HG02623 (cell line): ENCODE measurements around the gene HTR6.

Source experiments
- ATAC-seq: cut with Tn5 transposase; IDR thresholded peaks from one replicate; pipeline ENCODE4 v1.9.1; 2021; ENCODE audit warnings: moderate library complexity; ENCODE audit not compliant: unreplicated experiment

HTR6 gene

DNA sequence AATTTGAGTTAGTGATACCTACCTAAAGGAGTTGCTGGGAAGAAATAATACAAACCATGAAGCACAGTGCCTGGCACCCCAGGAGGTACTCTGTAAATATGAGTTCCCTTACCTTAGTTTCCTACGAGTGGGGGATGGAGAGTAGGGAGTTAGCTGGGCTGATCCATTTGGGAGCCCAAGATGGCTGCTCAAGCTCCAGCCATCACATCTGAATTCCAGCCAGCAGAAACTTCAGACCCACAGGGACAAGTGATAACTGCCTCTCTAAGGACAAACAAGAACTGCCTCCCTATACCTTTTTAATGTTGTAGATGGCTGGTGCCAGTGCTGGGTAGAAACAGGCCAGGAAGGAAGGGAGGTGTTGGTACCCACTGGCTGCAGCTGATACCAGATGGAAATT lies 22.7 kb downstream of the HTR6 start:
- ATAC-seq: no peak

- ATAC-seq: no peak
Measured at GRCh38 chr1:19688041-19688842, 23.6 kb downstream of the HTR6 start.

DNA sequence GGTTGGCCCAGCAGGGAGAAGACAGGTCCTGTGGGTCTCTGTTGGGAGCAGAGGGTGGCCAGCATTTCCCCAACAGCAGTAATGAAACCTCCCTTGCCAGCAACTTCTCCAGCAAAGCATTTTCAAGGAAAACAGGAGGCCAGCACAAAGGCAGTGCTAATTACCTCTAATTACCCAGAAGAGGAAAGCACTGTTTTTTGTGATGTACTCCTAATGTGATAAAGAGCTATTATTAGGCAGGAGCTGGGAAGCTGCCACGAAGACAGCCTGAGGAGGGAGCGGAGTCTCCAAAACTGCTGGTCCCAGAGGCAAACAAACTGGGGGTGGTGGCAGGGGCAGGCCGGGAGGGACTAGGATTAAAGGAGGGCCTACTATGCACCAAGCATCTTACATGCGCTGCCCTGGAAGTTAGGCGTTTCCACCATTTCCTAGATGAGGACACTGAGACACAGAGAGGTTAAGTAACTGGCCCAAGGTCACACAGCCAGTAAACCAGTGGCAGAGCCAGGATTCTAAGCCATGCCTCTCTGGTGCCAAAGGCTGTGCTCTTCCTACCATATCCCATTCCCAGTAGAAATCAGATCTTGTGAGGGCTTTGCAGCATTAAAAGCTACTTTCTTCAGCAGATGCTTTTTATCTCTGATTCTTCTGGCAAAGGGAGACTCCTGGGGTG lies 24.5 kb downstream of the HTR6 start:
- ATAC-seq: no peak

DNA sequence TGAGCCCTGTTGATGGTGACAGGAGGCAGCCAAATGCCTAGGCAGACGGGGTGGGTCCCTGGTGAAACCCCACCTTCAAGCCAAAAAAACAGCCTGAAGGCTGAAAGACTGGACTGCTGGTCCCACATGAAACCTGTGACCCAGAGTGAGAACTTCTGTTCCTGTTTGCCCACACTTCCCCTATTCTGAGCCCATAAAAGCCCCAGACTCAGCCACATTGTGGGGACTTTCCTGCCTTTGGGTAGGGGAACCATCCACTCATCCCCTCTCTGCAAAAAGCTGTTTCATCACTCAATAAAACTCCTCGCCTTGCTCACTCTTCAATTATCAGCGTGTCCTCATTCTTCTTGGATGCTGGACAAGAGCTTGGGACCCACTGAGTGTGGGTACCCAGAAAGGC lies 25.2 kb downstream of the HTR6 start:
- ATAC-seq: no peak

DNA sequence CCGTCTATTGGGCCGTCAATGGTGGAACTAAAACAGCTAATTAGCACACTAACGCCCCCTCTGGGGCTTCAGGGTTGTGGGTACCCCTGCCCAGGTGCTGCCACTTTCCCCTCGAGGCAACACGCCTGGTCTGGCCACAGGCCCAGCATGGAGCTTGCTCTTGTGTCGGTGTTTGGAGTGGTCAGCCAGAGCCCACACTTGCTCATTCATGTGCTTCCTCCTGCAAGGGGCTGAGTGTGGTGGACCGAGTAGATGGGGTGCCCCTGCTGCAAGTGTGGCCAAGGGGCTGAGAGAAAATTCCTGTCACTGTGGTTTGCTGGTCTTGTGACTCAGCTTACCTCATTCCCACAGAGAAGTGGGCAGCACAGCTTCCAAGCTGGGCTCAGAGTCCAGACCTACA lies 25.7 kb downstream of the HTR6 start:
- ATAC-seq: no peak

DNA sequence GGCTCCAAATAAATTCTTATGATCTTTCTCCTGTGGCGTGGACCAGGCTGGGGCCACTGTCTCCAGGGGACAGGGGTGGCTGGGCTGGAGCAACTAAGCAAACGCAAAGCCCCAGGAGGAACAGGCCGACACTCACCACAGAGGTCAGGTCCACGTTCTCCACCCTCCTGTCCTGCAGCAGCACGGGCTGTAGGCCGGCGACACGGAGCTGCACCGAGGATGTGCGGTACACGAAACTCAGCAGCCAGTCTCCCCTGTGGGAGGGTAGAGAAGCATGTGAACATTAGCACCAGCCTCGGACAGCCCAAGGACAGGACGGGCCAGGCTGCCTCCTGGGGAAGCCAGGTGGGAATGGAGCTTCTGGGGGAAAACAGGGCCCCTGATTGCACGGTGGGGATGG lies 29.6 kb downstream of the HTR6 start:
- ATAC-seq: no peak

DNA sequence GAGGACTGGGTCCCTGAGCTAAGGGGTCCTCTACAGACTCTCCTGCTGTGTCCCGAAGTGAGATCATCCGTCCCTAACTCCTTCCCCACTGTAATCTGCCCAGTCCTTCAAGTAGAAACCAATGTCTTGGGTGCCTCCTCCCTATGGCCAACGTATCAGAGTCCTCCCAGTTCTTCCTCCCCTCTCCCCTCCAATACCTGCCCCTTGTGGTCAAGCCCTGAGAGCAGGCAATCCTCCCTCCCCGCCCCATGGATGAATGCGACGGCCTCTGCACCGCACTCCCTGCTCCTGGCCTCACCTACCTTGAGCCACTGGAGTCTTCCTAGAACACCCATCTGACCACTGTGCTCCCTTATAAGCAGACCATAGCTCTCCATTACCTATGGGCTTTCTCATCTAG lies 31.1 kb downstream of the HTR6 start:
- no peak for ATAC-seq

DNA sequence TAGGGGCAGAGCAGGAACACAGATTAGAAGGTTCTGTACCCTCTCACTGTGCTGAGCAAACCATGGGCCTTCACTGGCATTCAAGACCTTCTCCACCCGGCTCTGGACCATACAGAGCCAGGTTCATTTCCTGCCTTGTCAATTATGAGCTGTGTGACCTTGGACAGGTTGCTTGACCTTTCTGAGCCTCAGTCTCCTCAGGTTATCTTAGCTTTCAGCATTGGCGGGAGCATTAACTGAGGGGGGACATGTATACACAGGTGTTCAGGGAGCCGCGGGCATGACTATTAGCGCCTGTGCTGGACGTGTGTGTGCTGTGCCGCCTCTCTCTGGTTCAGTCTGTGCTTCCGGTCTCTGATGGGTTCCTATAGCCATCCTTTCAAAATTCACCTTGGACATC lies 32.1 kb downstream of the HTR6 start:
- no peak for ATAC-seq

- ATAC-seq: no peak
Measured at GRCh38 chr1:19698181-19698580, 33.5 kb downstream of the HTR6 start.

- ATAC-seq: no peak
Measured at GRCh38 chr1:19700079-19700777, 35.6 kb downstream of the HTR6 start.

DNA sequence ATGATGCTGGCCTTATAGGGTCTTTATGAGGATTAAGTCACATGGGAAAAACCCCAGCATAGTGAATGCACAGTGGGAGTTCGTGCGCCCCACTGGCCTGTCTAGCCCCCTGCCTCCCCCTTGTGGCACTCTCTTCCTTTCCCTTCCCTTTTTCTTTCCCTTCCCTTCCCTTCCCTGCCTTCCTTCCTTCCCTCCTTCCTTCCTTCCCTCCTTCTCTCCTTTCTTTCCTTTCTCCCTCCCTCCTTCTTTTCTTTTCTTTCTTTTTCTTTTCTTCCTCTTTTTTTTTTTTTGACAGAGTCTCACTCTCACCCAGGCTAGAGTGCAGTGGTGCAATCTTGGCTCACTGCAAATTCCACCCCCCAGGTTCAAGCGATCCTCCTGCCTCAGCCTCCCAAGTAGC lies 38.6 kb downstream of the HTR6 start:
- ATAC-seq: no peak

- ATAC-seq: no peak
Measured at GRCh38 chr1:19704247-19705113, 39.8 kb downstream of the HTR6 start.

DNA sequence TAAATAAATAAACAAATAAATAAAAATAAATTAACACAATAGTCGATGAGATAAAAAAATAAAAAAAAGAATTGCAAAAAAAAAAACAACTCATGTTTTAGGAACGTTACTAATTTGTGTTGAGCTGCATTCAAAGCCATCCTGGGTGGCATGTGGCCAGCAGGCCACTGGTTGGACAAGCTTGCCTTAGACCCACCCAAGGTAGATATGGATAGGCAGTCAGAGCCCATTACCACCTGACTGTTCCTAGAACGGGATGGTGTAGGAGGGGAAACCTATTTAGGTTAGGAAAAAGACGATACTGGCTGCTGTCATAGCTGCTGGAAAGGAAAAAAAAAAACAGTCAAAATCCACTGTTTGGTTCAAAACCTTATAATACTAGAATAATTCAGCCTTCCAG lies 40.8 kb downstream of the HTR6 start:
- ATAC-seq: no peak

- ATAC-seq: no peak
Measured at GRCh38 chr1:19706136-19706535, 41.5 kb downstream of the HTR6 start.

- no peak for ATAC-seq
Measured at GRCh38 chr1:19708567-19709110, 44.0 kb downstream of the HTR6 start.

DNA sequence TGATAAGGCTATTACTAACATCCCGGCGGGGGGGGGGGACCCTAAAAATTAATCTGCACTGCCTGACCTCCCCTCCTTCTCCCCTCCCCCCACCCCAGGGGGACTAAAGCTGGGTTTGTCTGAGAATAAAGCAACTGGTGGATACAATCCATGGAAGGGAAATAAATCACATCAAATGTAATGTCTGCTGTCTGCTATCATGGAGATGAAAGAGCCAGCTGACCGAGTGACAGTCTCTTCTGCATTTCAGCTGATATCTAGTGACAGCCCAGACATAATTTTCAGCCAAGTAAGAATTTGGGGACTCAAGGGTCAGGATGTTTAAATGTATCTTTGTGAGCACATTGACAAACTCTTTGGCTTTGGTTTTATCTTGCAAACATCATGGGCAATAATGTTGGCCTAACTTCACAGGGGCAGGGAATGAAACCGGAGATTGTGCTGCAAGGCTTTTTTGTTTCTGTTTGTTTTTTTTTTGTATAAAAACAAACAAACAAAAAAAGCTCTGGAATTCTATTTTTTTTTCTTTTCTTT lies 44.7 kb downstream of the HTR6 start:
- ATAC-seq: no peak

DNA sequence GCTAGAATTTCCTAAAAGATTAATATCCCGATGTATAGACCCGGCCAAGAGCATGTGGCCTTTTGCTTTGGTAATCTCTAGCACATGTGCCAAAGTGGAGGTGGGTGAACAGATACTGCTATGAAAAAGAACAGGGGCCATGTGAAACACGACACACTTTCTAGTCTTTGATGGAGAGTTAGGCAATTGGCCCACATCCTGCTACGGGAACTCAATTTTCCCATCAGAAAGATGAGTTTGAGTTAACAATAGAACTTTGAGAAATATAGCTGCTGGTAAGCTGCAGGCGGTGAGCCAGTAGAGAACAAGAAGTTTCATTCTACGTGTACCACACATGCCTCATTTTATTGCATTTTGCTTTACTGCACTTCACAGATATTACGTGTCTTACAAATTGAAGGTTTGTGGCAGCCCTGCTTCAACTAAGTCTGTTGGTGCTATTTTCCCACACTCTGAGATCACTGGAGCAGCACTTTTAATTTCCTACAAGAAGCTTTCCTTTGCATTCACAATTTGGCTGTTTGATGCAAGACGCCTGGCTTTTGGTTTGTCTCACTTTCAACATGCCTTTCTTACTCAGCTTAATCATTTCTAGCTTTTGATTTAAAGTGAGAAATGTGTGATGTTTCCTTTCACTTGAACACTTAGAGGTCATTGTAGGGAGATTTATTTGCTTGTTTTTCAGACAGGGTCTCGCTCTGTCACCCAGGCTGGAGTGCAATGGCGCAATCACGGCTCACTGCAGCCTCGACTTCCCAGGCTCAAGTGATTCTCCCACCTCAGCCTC lies 46.3 kb downstream of the HTR6 start:
- no peak for ATAC-seq

DNA sequence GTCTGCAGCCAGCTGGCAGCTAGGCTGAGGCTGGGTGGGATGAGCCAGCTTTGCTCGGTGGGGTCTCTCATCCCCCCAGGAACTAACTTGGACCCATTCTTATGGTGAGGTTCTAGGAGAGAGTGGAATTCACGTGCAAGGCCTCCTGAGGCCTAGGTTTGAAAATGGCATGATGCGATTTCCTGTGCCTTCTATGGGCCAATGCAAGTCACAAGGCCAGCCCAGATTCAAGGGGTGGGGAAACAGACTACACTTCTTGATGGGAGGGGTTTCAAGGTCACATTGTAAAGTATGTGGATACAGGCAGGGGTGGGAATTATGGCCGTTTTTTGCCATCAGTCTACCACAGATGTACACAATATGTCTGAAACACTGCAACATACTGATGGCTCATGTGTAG lies 48.3 kb downstream of the HTR6 start:
- ATAC-seq: no peak

DNA sequence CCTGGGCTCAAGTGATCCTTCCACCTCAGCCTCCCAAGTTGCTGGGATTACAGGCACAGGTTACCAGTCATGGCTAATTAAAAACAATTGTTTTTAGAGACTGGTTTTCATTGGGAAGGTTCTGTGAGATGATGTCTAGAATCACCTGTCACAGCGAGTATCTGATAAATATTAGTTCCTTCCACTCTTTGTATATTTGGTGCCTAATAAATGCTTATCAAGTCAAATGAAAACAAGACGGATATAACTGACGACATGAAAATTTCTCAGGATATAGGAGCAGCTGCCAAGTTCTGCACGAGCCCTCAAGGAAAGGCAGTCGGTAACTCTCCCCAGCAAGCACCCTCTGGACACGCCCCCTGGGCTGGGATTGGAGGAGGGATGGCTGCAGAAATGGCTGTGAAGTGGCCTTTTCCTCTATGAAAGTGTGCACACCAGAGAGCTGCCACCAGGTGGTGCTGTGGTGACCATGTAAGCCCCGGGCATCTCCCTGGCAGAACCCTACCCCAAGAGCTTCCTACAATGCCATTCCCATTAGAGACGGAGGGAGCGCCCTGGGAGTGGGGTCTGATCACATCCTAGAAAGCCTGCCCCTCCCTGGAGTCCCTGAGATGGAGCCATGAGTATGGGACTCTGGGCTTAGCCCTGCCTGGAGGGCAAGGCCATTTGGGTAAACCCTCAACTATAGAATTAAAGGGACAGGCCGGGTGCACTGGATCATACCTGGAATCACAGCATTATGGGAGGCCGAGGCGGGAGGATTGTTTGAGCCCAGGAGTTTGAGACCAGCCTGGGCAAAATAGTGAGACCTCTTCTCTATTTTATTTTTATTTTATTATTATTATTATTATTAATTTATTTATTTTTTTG lies 50.9 kb downstream of the HTR6 start:
- ATAC-seq: no peak
